Inflammatory macrophage (primary cell): Measurements from ENCODE around the gene LTO1.

ENCODE experiments used
- DNase-seq, 2 donors: peaks; one replicate each; pipeline ENCODE4 v3.0.0-alpha.2; 2020 to 2022
- total RNA-seq, 18 experiments: gene quantifications; one replicate each; lab custom pipeline; 2026; ENCODE audit warnings: mixed read lengths in 6 of 18, inconsistent platforms in 2 of 18; lab: John Stamatoyannopoulos, UW

LTO1 gene, protein sequence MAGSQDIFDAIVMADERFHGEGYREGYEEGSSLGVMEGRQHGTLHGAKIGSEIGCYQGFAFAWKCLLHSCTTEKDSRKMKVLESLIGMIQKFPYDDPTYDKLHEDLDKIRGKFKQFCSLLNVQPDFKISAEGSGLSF
- total RNA-seq, result 5.5 to 14.7 (median 10.4) reads per million in 18 experiments

DNA sequence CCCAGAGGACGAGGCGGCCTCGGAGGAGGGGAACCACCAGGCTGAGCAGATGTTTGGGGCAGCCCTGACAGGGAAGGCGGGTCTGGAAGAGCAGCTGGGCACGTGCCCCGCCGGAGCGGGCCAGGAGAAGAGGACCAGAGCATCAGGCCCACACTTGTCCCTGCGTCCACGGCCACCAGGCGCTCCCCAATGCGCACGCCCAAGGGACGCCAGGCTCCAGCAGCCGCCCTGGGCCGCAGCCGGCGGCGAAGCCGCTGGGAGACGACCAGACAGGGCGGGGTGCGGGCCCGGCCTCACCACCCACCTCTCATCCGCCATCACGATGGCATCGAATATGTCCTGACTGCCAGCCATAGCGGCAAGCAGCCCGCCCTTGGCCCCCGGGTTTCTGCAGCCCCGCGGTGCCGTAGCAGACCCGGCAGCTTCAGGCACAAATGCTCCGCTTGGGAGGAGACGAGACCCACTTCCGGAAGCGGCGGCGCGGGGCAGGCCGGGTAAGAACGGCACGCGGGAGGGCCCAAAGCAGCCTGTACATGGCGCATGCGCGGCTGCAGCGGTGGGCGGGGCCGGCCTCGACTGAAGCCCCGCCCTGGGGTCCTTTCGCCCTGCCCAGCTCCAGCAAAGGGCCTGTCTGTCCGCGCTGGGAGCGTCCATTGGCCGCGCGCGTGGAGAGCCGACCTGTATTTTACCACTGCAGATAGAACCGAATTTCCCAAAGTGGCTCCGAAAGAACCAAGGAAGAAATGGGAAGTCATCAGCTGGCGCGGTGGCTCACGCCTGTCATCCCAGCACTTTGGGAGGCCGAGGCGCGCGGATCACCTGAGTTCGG, at the start of gene LTO1:
TSS of gene LTO1 (minus strand) at position 468 of the 829 bp plus-strand sequence. CDS start at position 354, 114 bp downstream.
- DNase-seq, result peak; percentile 97

DNA sequence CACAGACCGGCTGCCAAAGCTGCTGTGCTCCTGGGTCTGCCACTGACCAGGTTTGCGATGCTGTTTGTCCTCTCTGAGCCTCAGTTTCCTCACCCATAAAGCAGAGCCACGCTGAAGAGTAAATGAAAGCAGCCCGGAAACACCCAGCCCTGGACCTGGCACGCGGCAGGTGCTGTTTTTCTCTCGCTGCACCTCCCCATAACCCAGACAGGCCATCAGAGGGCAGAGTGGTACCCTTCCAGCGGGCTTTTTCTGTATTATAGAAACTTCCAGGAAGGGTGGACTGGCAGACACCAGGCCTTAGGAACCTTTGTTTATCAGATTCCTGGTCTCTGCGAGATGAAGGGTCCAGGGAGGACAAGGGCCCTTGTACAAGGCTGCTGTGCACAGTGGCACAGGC, 46.6 kb upstream of the LTO1 start:
- DNase-seq, result no peak

DNA sequence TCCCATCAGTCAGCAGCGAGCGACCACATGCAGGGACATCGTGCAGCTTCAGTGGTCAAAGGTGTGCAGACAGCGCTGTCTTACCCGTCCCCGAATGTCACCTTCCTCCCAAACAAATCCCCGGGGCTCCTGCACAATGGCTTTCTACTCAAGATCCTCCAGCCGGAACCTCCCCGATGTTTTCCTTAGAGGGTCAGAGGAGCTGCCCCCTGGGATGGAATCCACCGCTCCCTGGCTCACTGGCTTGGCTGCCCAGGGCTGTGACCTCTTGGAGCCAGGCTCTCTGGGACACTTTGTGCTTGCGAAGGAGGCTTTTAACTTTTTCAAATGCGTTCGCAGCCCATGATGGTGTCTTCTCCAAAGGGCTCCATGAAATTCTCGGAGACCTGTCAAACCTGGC, 46.0 kb upstream of the LTO1 start:
- no peak for DNase-seq

DNA sequence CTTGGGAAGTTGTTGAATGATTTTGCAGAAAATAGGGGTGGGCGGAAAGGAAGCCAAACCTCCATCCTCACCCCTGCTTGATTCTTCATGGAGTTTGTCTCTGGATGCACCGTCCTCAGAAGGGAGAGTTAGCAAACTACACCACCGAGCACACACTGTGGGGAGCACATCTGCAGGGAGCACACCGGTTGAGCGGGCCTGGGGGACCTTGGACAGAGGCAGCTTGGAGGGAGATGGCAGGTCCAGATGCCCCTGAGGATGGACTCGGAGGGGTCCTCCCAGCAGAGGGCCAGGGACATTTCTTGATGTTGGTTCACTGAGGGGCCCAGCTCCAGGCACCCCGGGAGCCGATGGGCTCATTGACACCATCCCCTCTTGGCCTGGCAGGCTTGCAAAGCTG, 43.8 kb upstream of the LTO1 start:
- no peak for DNase-seq

DNA sequence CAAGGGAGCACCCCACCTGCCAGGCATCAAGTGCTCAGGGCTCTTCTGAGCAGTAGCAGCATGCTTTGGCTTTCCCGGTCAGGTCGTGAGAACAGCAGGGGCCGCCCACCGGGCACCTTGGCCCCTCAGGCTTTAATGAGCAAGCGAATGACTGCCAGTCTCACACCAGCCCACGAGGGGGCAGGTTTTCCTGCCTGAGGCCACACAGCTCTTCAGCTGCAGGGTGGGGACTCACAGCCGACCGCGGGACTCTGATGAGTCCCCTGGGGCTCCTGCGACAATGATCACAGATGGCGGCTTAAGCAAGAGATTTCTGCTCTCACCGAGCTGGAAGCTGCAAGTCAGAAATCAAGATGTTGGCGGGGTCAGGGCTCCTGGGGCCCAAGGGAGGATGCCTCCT, 43.0 kb upstream of the LTO1 start:
- DNase-seq, result peak in 1 of 2 donors; percentile 11

DNA sequence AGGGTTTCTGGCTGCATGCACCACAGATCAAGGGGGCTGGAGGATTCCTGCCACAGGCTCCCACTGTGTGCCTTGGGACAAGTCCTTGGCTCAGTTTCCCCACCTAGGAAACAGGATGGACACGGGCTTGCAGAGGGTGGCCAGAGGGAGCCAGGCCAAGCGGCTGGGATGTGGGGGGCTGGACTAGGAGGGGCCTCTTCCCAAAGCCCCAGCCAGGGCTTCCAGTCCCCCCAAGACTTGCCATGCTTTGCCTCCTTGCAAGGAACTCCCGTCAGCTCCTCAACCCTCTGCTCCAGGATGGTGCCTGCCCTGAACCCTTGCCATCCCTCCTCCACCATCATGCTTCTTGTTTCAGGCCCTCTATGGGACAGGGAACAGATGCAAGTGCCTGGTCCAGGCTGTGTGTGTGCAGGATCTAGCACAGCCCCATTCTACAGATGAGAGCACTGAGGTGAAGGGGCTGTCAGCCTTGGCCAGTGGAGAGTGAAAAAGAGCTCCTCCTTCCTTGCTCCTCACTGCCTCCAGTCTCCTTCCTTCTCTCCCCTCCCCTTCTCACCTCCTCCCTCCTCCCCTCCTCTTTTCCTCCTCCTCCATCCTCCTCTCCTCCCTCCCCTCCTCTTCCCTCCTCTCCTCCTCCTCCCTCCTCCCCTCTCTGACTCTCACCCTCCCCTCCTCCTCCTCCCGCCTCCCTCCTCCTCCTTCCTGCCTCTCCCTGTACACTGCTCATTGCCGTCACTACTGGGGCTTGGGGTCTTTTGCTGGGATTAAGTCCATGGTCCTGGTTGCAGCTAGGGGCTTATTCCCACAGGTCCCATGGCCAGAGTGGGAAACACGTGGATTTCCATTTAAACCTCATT, 42.0 kb upstream of the LTO1 start:
- no peak for DNase-seq

DNA sequence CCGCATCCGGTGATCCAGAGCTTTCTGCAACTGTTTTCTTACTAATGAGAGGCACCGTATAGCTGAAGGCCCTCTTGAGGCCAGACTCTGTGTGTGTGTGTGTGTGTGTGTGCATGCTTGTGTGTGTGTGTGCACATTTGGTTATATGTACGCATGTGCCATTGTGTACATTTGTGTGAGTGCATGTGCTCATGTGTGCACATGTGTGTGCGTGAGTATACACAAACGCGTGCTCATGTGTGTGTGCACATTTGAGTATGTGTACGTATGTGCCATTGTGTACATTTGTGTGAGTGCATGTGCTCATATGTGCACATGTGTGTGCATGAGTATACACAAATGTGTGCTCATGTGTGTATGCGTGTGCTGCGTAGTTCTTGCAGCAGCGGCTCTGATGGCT, 40.9 kb upstream of the LTO1 start:
- DNase-seq, result no peak

DNA sequence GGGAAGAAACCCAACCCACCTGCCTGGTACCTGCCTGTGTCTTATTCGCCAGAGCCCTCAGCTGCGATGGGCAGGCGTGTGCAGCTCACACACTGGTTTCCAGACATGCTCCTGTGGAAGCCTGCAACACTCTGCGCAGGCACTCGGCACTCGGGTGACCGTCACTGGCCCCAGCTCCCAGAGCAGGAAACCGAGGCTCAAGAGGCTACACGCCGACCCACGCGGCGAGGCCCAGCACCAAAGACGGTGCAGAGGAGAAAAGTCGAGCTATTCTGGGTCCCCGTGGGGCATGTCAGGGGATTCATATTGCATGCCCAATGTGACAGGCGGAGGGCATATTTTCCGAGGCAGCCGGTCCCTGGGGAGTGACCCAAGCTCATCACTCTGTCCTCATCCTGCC, 40.3 kb upstream of the LTO1 start:
- DNase-seq, result no peak

DNA sequence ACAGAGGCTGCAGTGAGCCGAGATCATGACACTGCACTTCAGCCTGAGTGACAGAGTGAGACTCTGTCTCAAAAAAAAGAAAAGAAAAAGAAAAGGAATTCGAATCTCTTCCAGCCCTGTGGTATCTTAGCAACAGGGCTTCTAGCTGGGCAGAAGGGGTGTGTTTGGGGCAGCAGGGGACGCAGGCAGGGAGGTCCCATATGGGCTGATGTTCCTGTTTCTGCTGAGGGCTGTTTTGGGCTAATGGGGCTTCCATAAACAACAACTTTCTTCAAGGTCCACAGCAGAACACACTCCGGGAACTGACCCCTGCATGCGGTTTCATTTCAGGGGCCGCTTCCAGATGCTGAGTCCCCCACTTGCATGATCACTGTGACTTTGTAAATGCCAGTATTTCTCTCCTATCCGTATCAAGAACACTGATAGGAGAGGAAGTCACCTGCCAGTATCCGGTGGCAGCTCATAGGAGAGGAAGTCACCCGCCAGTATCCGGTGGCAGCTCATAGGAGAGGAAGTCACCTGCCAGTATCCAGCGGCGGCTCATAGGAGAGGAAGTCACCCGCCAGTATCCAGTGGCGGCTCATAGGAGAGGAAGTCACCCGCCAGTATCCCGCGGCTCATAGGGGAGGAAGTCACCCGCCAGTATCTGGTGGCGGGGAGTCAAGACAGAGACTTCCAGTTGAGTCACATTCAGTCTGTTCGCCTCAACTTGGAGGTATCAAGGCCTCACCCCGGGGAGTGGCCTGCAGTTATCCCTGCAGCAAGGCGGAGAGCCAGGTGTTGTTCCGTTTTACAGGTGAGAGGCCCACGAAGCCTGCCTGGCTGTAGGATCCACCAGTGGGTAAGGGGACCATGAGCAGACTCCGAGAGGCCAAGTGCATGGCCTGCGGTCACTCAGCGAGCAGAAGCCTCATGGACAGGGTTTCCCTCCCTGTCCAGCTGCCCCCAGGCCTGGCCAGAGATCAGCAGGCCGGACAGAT, 37.0 kb upstream of the LTO1 start:
- DNase-seq, result peak; percentile 52 to 73

DNA sequence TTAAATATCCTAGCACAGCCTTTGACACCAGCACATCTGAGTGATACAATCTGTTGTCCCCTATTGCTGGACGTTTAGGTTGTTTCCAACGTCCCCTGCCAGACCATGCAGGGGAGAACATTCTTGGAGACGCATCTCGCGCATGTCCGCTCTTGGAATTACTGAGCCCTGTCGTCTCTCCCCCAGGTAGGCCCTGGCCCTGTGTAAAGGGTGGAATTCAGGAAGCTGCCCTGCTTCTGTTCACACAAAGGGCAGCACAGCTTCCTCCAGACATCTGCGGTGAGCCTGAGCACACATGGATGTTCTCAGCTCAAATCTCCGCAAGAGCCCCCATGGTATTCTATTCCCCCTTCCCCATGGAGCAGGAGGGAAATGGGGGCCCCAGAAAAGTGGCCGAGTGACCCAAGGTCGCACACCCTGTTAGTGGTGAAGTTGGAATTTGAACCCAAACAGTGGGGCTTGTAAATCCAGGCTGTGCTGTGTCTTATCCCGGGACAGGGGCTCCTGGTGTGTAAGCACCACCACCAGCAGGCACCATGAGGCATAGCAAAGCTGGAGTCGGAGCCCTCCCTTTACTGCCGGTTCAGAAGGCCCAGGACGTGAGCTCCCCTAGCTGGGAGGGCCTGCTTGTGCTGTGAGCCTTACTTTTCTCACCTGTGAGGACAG, 33.7 kb upstream of the LTO1 start:
- no peak for DNase-seq

DNA sequence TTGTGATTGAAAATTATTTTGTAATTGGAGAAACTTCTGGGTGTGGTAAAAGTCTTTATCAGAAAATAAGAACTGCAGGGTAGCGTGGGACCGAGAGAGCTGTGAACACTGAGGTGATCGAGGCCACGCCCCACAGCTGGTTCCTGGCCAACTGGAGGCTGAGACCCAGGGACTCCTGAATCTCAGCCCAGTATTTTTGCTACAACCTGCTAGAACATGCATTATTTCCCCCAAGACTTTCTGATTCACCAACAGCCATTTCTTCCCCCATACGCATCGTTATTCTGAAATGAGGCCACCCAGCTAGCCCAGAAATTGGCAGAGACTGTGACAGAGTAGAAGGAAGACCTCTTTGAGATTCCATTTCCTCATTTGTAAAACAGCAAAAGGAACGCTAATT, 32.0 kb upstream of the LTO1 start:
- no peak for DNase-seq

DNA sequence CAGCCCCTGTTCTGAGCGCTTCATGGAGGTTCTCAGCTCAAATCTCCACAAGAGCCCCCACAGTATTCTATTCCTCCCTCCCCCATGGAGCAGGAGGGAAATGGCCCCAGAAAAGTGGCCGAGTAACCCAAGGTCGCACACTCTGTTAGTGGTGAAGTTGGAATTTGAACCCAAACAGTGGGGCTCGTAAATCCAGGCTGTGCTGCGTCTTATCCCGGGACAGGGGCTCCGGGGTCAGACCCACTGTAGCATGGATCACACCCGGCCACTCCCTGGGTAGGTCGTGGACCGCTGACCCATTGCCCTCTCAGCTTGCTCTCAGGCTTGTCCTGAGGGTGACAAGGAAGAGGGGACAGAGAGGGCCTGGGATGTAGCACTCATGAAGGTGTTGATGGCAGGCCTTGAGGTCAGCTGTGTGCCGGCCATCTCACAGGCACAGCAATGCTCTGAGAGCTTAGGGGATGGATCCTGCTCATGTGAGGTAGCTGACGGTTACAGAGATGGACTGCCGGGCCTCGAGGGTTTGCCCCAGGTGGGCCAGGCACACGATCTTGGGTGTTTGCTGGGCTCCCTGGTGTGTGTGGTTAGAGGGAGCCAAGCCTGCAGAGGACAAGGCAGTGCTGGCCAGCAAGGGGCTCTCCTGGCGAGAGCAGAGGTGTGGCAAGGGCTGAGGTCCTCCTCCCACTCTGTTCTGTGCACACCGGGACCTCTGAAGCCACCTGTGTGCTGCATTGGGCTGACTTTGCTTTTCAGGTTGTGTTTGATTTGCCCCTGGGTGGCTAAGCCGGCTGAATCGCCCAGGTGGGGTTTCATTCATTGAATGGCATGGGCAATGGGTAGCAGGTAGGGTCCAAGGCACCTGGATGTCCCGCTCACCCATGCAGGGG, 31.0 kb upstream of the LTO1 start:
- DNase-seq, result no peak

DNA sequence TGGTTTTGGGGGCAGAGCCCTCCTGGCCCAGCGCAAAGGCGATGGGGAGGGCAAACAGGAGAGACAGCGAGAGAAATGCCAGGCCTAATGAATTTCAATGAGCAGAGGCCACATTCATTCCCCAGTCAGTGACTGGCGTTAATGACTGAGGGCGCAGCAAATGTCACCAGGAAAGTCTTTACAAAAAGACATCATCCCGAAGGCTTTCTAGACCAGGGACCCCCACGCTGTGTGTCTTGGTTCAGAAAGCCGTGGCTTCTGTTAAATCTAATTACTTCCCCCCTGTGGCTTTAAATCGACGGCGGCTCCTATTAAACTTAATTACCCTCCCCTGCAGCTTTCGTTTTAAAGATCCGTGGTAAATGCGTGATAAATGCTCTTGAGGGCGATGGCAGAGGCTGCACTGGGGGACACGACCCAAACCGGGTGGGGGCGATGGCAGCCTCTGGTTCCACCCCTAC, 30.2 kb upstream of the LTO1 start:
- no peak for DNase-seq

DNA sequence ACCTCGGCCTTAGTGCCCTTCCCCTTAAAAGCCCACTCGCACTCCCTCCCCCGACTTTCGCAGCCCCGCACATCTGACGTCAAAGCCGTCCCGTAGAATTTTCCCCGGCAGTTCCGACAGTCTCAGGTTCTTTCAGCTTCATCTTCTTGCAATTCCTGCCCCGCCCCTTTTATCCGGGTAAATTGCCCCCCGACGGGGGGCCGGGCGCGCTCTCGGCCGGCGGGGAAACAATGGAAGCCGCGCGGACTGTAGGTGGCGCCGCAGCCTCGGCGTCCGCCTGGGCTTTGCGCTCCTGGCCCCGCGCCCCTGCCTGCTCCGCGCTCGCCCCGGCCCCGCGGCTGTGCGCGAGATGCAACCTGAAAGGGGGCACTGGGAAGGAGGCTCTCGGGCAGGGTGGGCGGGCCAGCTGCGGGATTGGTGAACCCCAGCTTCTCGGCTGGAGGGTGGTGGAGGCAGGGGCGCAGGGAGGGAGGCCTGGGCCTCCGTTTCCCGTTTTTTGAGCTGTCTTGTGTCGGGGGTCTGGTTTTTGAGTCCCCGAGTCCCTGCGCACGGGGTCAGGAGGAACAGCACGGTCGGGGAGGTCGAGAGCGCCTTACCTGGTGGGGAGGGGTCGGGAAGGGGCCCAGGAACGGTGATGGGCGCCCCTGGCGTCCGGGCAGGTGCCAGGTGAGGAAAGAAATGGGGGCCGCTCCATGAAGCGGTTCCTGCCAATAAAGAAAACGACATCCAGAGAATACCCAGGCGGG, 29.5 kb upstream of the LTO1 start:
- no peak for DNase-seq

DNA sequence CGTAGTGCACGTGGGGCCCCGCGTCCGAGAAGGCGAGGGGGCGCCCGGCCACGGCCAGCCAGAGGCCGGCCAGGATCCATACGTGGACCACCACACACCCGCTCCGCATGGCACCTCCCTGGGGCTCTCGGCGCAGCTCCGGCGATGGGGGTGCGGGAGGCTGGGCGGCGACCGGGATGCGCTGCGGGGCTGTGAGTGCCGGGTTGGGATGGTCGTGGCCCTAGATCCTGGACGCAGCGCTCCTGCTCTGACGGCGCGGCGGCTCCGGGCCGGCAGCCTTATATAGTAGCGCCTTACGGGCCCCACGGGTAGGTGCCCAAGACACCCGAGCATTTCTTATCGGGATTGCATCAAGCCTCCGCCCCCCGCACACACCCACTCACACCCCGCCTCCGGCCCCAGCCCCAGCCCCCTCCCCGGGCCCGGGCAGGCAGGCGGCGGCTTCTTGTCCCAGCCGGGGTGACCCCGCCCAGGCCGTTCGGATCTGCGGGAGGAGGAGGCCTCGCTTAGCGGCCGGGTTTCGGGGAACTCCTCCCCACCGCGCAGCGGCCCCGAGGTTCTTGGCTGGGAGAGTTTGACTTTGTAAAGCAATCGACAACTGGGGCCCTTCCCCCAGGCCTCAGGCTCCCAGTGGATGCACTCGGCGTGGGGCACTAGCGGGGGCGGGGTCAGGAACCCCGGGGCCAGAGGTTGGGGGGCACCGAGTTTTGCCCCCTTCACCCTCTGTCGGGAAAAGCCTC, 28.8 kb upstream of the LTO1 start, which contains the start of gene FGF19:
TSS of gene FGF19 (minus strand) at position 255 of the 740 bp plus-strand sequence. CDS start at position 109, 146 bp downstream.
- no peak for DNase-seq

DNA sequence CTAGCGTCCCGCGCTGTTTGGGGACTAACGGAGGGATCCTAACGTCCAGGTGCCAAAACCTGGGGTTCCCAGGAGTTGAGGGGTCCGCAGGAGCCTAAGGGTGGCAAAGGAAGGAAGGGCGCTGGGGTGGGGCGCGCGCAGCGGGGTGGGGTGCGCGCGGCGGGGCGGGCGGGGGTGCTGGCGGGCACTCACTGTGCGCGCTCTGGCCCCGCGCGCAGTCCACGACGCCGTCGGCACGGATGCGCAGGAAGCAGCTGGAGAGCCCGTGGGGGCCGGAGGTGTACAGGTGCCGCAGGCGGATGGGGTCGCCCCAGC, 28.3 kb upstream of the LTO1 start:
- no peak for DNase-seq

DNA sequence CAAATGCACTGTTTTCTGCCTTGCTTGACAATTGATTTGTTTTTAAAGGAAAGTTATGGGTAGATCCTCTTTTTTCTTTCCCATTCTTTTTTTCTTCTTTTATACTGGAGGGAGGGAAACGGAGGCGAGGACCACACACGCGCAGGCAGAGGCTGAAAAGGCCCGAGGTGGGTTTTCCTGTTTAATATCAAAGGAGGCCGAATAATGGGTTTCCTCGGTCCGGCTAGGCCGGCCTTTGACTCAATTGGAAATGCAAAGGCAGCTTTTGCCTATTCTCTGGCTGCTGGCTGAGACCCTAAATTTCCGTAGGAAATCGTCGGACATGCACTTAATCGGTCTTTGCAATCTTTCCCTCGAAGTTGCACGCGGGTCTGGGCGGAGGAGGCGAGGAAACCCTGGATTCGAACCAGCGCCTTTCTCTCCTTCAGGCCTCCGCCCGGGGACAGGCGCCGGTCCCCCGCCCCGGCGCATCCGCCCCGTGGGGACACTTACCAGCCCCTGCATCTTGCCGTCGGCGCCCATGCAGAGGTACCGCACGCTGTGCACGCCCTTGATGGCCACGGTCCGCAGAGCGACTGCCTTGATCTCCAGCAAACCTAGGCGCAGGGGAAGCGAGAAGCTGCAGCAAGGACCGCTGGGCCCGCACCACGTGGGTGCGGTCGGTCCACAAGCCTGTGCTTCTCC, 27.8 kb upstream of the LTO1 start:
- no peak for DNase-seq

DNA sequence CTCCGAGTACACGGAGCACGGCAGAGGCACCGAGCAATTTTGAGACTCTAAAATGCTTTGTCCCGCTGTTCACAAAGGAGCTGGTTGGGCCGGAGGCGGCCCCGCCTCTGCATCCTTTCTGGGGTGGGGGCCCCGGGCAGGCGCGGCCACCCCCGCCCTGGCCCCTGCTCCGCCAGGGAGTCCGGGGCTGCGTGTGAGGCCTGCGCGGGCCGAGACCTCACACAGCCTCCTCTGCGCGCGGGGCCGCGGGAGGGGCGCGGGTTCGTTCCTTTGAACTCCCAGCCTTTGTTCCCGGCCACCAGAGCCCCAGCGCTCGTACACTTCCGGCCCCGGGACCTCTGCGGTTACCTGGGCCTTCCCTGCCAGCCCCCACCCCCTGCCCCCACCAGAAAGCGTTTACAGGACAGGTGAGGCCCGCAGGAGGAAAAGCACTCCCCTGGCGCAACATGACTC, 27.1 kb upstream of the LTO1 start:
- no peak for DNase-seq
